MM.1S (cell line): Measurements from ENCODE around the gene GPSM1.

Source experiments
- DNase-seq: peaks from one replicate; pipeline ENCODE4 v3.0.0-alpha.2; 2015
- H2AFZ ChIP-seq: fragments of 300-600 bp; sonication (generic); 2 replicates; pipeline ENCODE4 v1.6.0; 2016; ENCODE audit warnings: antibody characterized with exemption, low read length
- H3F3A ChIP-seq: fragments of 300-600 bp; sonication (generic); 2 replicates; pipeline ENCODE4 v1.6.1; 2016; ENCODE audit warnings: mild to moderate bottlenecking, antibody characterized with exemption, low read length, moderate library complexity, mixed read lengths; ENCODE audit not compliant: insufficient read depth
- H3K27ac ChIP-seq: fragments of 300-600 bp; sonication (generic); 2 replicates; pipeline ENCODE4 v1.5.1; 2016; ENCODE audit warnings: mild to moderate bottlenecking, low read length
- H3K27me3 ChIP-seq: fragments of 300-600 bp; sonication (generic); replicated peaks from 2 replicates; pipeline ENCODE4 v1.6.0; 2016; ENCODE audit warnings: low read length; ENCODE audit not compliant: insufficient read depth
- H3K36me3 ChIP-seq: fragments of 300-600 bp; sonication (generic); replicated peaks from 2 replicates; pipeline ENCODE4 v1.6.1; 2016; ENCODE audit warnings: mild to moderate bottlenecking, low read length, mixed read lengths; ENCODE audit not compliant: insufficient read depth
- H3K4me1 ChIP-seq: fragments of 300-600 bp; sonication (generic); 2 replicates; pipeline ENCODE4 v1.6.1; 2016; ENCODE audit warnings: low read length, mixed read lengths
- H3K4me2 ChIP-seq: fragments of 300-600 bp; sonication (generic); 2 replicates; pipeline ENCODE4 v1.6.0; 2016; ENCODE audit warnings: low read depth, low read length
- H3K4me3 ChIP-seq: fragments of 300-600 bp; sonication (generic); 2 replicates; pipeline ENCODE4 v1.5.1; 2016; ENCODE audit warnings: low read length, mixed read lengths
- H3K79me2 ChIP-seq: fragments of 300-600 bp; sonication (generic); 2 replicates; pipeline ENCODE4 v1.6.1; 2016; ENCODE audit warnings: mixed run types, low read length, mixed read lengths
- H3K9ac ChIP-seq: fragments of 300-600 bp; sonication (generic); 2 replicates; pipeline ENCODE4 v1.6.1; 2016; ENCODE audit warnings: low read length, mixed read lengths
- H3K9me2 ChIP-seq: fragments of 300-600 bp; sonication (generic); replicated peaks from 2 replicates; pipeline ENCODE4 v1.6.1; 2016; ENCODE audit warnings: mild to moderate bottlenecking, low read length, mixed read lengths; ENCODE audit not compliant: insufficient read depth
- H3K9me3 ChIP-seq: fragments of 300-600 bp; sonication (generic); replicated peaks from 2 replicates; pipeline ENCODE4 v1.6.1; 2016; ENCODE audit warnings: mild to moderate bottlenecking, low read length, mixed read lengths; ENCODE audit not compliant: insufficient read depth
- H4K20me1 ChIP-seq: fragments of 300-600 bp; sonication (generic); 2 replicates; pipeline ENCODE4 v1.6.1; 2016; ENCODE audit warnings: mild to moderate bottlenecking, low read length, moderate library complexity, mixed read lengths; ENCODE audit not compliant: insufficient read depth
- CTCF ChIP-seq: fragments of 300-600 bp; sonication (generic); IDR thresholded peaks from 2 replicates; pipeline ENCODE4 v1.5.1; 2016; ENCODE audit warnings: antibody characterized with exemption, low read length, mixed read lengths
- EZH2 ChIP-seq: fragments of 300-600 bp; sonication (generic); optimal IDR thresholded peaks from 2 replicates; pipeline ENCODE3; 2017; ENCODE audit warnings: low read depth, mild to moderate bottlenecking, antibody characterized with exemption, low read length, mixed read lengths
- EZH2phosphoT487 ChIP-seq: fragments of 300-600 bp; sonication (generic); IDR thresholded peaks from 2 replicates; pipeline ENCODE4 v1.6.1; 2018; ENCODE audit warnings: antibody characterized with exemption, low read length

The GPSM1 gene

GRCh38 chr9:136380381-136380780 lies 53.0 kb downstream of the GPSM1 start:
- H3K9ac ChIP-seq, result no peak overlapping the region
- TF ChIP-seq EZH2phosphoT487 (no peak), EZH2 (no peak), CTCF (no peak)
- no peaks in the 10 kb centered on the region for H3K9me2 ChIP-seq
- no peaks in the 10 kb centered on the region for H3F3A ChIP-seq
- no peaks in the 10 kb centered on the region for H3K36me3 ChIP-seq
- no peaks in the 10 kb centered on the region for H3K4me1 ChIP-seq
- H3K27me3 ChIP-seq, result no peaks in the 10 kb centered on the region
- H3K27ac ChIP-seq, result no peak overlapping the region
- H3K79me2 ChIP-seq, result no peaks in the 10 kb centered on the region
- H3K4me3 ChIP-seq, result no peak overlapping the region
- no peaks in the 10 kb centered on the region for H4K20me1 ChIP-seq
- DNase-seq, result no peak
- no peak overlapping the region for H2AFZ ChIP-seq
- H3K9me3 ChIP-seq, result no peaks in the 10 kb centered on the region
- H3K4me2 ChIP-seq, result no peak overlapping the region

- no peaks in the 10 kb centered on the region for H3K9me3 ChIP-seq
- H3K36me3 ChIP-seq, result no peaks in the 10 kb centered on the region
- H3K9ac ChIP-seq, result no peak overlapping the region
- no peaks in the 10 kb centered on the region for H3K79me2 ChIP-seq
- H3K4me3 ChIP-seq, result no peak overlapping the region
- H4K20me1 ChIP-seq, result no peaks in the 10 kb centered on the region
- DNase-seq, result no peak
- no peaks in the 10 kb centered on the region for H3K9me2 ChIP-seq
- H3K27ac ChIP-seq, result no peak overlapping the region
- H3K4me2 ChIP-seq, result no peak overlapping the region
- no peak for TF ChIP-seq EZH2
- no peak for TF ChIP-seq EZH2phosphoT487
- TF ChIP-seq CTCF, result no peak
- H3K27me3 ChIP-seq, result no peaks in the 10 kb centered on the region
- no peaks in the 10 kb centered on the region for H3K4me1 ChIP-seq
- H3F3A ChIP-seq, result no peaks in the 10 kb centered on the region
- H2AFZ ChIP-seq, result no peak overlapping the region
These were observed 54.0 kb downstream of the GPSM1 start for GRCh38 chr9:136381311-136381710.

GRCh38 chr9:136381966-136382513 lies 54.7 kb downstream of the GPSM1 start:
- DNase-seq, result no peak
- H3K79me2 ChIP-seq, result no peaks in the 10 kb centered on the region
- no peak overlapping the region for H3K27ac ChIP-seq
- no peaks in the 10 kb centered on the region for H3K9me3 ChIP-seq
- no peak overlapping the region for H2AFZ ChIP-seq
- no peak overlapping the region for H3K9ac ChIP-seq
- H3K4me3 ChIP-seq, result no peak overlapping the region
- H3K36me3 ChIP-seq, result no peaks in the 10 kb centered on the region
- H3F3A ChIP-seq, result no peaks in the 10 kb centered on the region
- no peaks in the 10 kb centered on the region for H3K4me1 ChIP-seq
- TF ChIP-seq CTCF, result no peak
- TF ChIP-seq EZH2, result no peak
- no peak for TF ChIP-seq EZH2phosphoT487
- no peak overlapping the region for H3K4me2 ChIP-seq
- no peaks in the 10 kb centered on the region for H4K20me1 ChIP-seq
- no peaks in the 10 kb centered on the region for H3K27me3 ChIP-seq
- H3K9me2 ChIP-seq, result no peaks in the 10 kb centered on the region
